GM23338 (cell line): ENCODE results near the gene CDHR5. TPM values are rescaled to one million over a fixed set of nuclear protein-coding genes. Genes with fewer than 3 reads are reported as not detected.

Experiments
- ATAC-seq: fragments of 200-7000 bp; cut with Tn5 transposase; 3 replicates; pipeline ENCODE4 v1.9.1; 2020
- DNase-seq: peaks from one replicate; pipeline ENCODE4 v3.0.0-alpha.2; 2015; ENCODE audit warnings: low spot score
- H2AFZ ChIP-seq: fragments of 200-600 bp; sonication (generic); 2 replicates; pipeline ENCODE4 v1.8.0; 2016; ENCODE audit warnings: antibody characterized with exemption, mild to moderate bottlenecking, moderate library complexity
- H3F3A ChIP-seq: fragments of 200-600 bp; sonication (generic); replicated peaks from 2 replicates; pipeline ENCODE4 v1.8.0; 2017; ENCODE audit warnings: antibody characterized with exemption, mixed run types, low read depth
- H3K27ac ChIP-seq: fragments of 200-600 bp; sonication (generic); 2 replicates; pipeline ENCODE4 v1.6.1; 2016; ENCODE audit warnings: low read depth
- H3K27me3 ChIP-seq: fragments of 200-600 bp; sonication (generic); 2 replicates; pipeline ENCODE4 v1.8.0; 2016; ENCODE audit warnings: mild to moderate bottlenecking, mixed run types, moderate library complexity; ENCODE audit not compliant: insufficient read depth
- H3K36me3 ChIP-seq: fragments of 200-600 bp; sonication (generic); 2 replicates; pipeline ENCODE4 v1.8.0; 2016; ENCODE audit warnings: mild to moderate bottlenecking; ENCODE audit not compliant: insufficient read depth
- H3K4me1 ChIP-seq: fragments of 200-600 bp; sonication (generic); 2 replicates; pipeline ENCODE4 v1.8.0; 2016; ENCODE audit warnings: mild to moderate bottlenecking, moderate library complexity; ENCODE audit not compliant: insufficient read depth
- H3K4me2 ChIP-seq: fragments of 200-600 bp; sonication (generic); 2 replicates; pipeline ENCODE4 v1.7.1; 2017; ENCODE audit warnings: mixed run types
- H3K4me3 ChIP-seq: fragments of 200-600 bp; sonication (generic); 2 replicates; pipeline ENCODE4 v1.6.1; 2016; ENCODE audit warnings: mixed run types
- H3K79me2 ChIP-seq: fragments of 200-600 bp; sonication (generic); replicated peaks from 2 replicates; pipeline ENCODE4 v1.8.0; 2017; ENCODE audit warnings: mild to moderate bottlenecking; ENCODE audit not compliant: insufficient read depth
- H3K9me2 ChIP-seq: fragments of 200-600 bp; sonication (generic); 2 replicates; pipeline ENCODE4 v1.8.0; 2017; ENCODE audit not compliant: insufficient read depth
- H4K20me1 ChIP-seq: fragments of 200-600 bp; sonication (generic); replicated peaks from 2 replicates; pipeline ENCODE4 v1.8.0; 2017; ENCODE audit warnings: mild to moderate bottlenecking; ENCODE audit not compliant: insufficient read depth
- H3K27ac Mint-ChIP-seq: 2 replicates; pipeline ENCODE4 v1.8.0; 2020; ENCODE audit warnings: inconsistent platforms, mild to moderate bottlenecking, moderate library complexity, mixed read lengths
- H3K27me3 Mint-ChIP-seq: 3 replicates; pipeline ENCODE4 v1.8.0; 2022; ENCODE audit warnings: low read depth, mild to moderate bottlenecking, moderate library complexity, mixed read lengths, inconsistent platforms; ENCODE audit not compliant: insufficient read depth, poor library complexity
- H3K36me3 Mint-ChIP-seq: 3 replicates; pipeline ENCODE4 v1.8.0; 2021; ENCODE audit warnings: low read depth, mild to moderate bottlenecking, inconsistent platforms, moderate library complexity, mixed read lengths
- H3K4me1 Mint-ChIP-seq: 3 replicates; pipeline ENCODE4 v1.8.0; 2020; ENCODE audit warnings: mild to moderate bottlenecking, inconsistent platforms, mixed read lengths
- H3K4me3 Mint-ChIP-seq: 3 replicates; pipeline ENCODE4 v1.8.0; 2021; ENCODE audit warnings: moderate library complexity, mild to moderate bottlenecking, inconsistent platforms, mixed read lengths
- H3K9me3 Mint-ChIP-seq: 3 replicates; pipeline ENCODE4 v1.8.0; 2020; ENCODE audit warnings: moderate library complexity, mild to moderate bottlenecking, inconsistent platforms, mixed read lengths
- CREB1 ChIP-seq: fragments of 250-450 bp; sonication (Bioruptor Pico); IDR thresholded peaks from 2 replicates; pipeline ENCODE4 v1.5.0; 2020; ENCODE audit warnings: low read depth, mild to moderate bottlenecking, moderate library complexity
- CTCF ChIP-seq, 2 experiments: fragments of 200-600 bp in 1 of 2; sonication (generic) in 1 of 2; conservative IDR thresholded peaks; 2 replicates each; pipeline versions ENCODE4 v1.5.1 to v1.6.1; 2016 to 2017; ENCODE audit warnings: antibody characterized with exemption in 2 of 2, low read depth in 2 of 2, mild to moderate bottlenecking in 2 of 2, moderate library complexity in 1 of 2
- ETS1 ChIP-seq: IDR thresholded peaks from 2 replicates; pipeline ENCODE4 v1.6.1; 2016; ENCODE audit warnings: antibody characterized with exemption
- EZH2 ChIP-seq: fragments of 200-600 bp; sonication (generic); IDR thresholded peaks from one replicate; pipeline ENCODE4 v1.8.0; 2017; ENCODE audit warnings: antibody characterized with exemption, mild to moderate bottlenecking, low read depth; ENCODE audit not compliant: unreplicated experiment
- EZH2phosphoT487 ChIP-seq: fragments of 200-600 bp; sonication (generic); IDR thresholded peaks from one replicate; pipeline ENCODE4 v1.8.1; 2018; ENCODE audit warnings: antibody characterized with exemption; ENCODE audit not compliant: unreplicated experiment
- NANOG ChIP-seq: IDR thresholded peaks from 2 replicates; pipeline ENCODE4 v1.6.1; 2016; ENCODE audit warnings: antibody characterized with exemption, borderline replicate concordance
- POLR2AphosphoS5 ChIP-seq: IDR thresholded peaks from 2 replicates; pipeline ENCODE4 v1.6.1; 2016; ENCODE audit warnings: antibody characterized with exemption, low read depth
- REST ChIP-seq: IDR thresholded peaks from one replicate; pipeline ENCODE4 v1.6.1; 2018; ENCODE audit warnings: antibody characterized with exemption; ENCODE audit not compliant: unreplicated experiment
- STAT1 ChIP-seq: IDR thresholded peaks from one replicate; pipeline ENCODE4 v1.6.1; 2016; ENCODE audit warnings: antibody characterized with exemption; ENCODE audit not compliant: unreplicated experiment
- ZNF331 ChIP-seq: fragments of 250-450 bp; sonication (Bioruptor Pico); IDR thresholded peaks from 2 replicates; pipeline ENCODE4 v1.5.0; 2020; ENCODE audit warnings: low read depth, mild to moderate bottlenecking, moderate library complexity
- ZNF462 ChIP-seq: fragments of 250-450 bp; sonication (Bioruptor Pico); IDR thresholded peaks from 2 replicates; pipeline ENCODE4 v1.5.0; 2020; ENCODE audit warnings: mild to moderate bottlenecking, moderate library complexity
- polyA plus RNA-seq: library from polyadenylated mRNA; unstranded; fragments of >200 nt; fragmentation: Nextera tagmentation; extraction: Ambion mirVana; gene quantifications from 2 replicates; pipeline ENCODE4 v1.2.1, GENCODE V29; 2016
- total RNA-seq: library from RNA; depleted of rRNA; stranded (reverse); fragments of >200 nt; shearing (Covaris generic); gene quantifications from 2 replicates; pipeline ENCODE4 v1.2.3, GENCODE V29; 2014

CDHR5 gene
- total and polyA plus RNA-seq, 2 experiments from 2014 or later, result not detected

GRCh38 chr11:606245-606644 is 18.5 kb downstream of the CDHR5 start (continued):
- no peak for TF ChIP-seq REST
- TF ChIP-seq ETS1, result no peak
- no peak for TF ChIP-seq STAT1

GRCh38 chr11:605286-606129 is 19.2 kb downstream of the CDHR5 start:
- Histone ChIP-seq H3K27me3 (no peaks in the 10 kb centered on the region), H3K4me2 (no peak overlapping the region), H3K27ac (no peak overlapping the region), H3K4me1 (no peaks in the 10 kb centered on the region), H3K36me3 (peaks cover 39% of the 10 kb centered on the region), H2AFZ (no peak overlapping the region), H3K4me3 (no peak overlapping the region), H4K20me1 (peaks cover 5% of the 10 kb centered on the region; the same call in 1 of the 2 replicates), H3K9me2 (no peaks in the 10 kb centered on the region), H3F3A (peaks cover 15% of the 10 kb centered on the region; the same call in 1 of the 2 replicates), H3K79me2 (0 out of 2 replicates have a peak, but pooled peaks cover 4% of the 10 kb centered on the region)
- DNase-seq (no peak), ATAC-seq (no peak)
- H3K4me1 Mint-ChIP-seq, result no peaks in the 10 kb centered on the region; the same call in 2 of the 3 replicates
- peaks cover 54% of the 10 kb centered on the region for H3K36me3 Mint-ChIP-seq
- H3K27ac Mint-ChIP-seq, result no peak overlapping the region
- peaks cover 13% of the 10 kb centered on the region for H3K27me3 Mint-ChIP-seq
- no peaks in the 10 kb centered on the region for H3K9me3 Mint-ChIP-seq
- H3K4me3 Mint-ChIP-seq, result no peak overlapping the region
- TF ChIP-seq POLR2AphosphoS5, result no peak
- no peak for TF ChIP-seq CREB1 (CRISPR knock-in tag)
- TF ChIP-seq ZNF462 (CRISPR knock-in tag), result no peak
- TF ChIP-seq CTCF (conservative IDR thresholded peaks at IDR 0.05; ENCODE audit: low read depth in 2 of 2), result no peak
- no peak for TF ChIP-seq EZH2
- TF ChIP-seq NANOG, result no peak
- no peak for TF ChIP-seq ZNF331 (CRISPR knock-in tag)
- no peak for TF ChIP-seq EZH2phosphoT487
